B cell (primary cell): ENCODE measurements around the gene YWHAG.

Experiments
- EZH2 ChIP-seq: IDR thresholded peaks from 2 replicates; pipeline ENCODE4 v1.6.1; 2012; ENCODE audit warnings: borderline replicate concordance, low read depth, mild to moderate bottlenecking, moderate library complexity, low read length; ENCODE audit not compliant: insufficient read depth, poor library complexity, severe bottlenecking
- TF ChIP-seq, protein P1 (sequence below): fragments of 200-600 bp; IDR thresholded peaks from one replicate; pipeline ENCODE4 v1.8.0; 2022; ENCODE audit warnings: antibody characterized with exemption, mild to moderate bottlenecking

DNA sequence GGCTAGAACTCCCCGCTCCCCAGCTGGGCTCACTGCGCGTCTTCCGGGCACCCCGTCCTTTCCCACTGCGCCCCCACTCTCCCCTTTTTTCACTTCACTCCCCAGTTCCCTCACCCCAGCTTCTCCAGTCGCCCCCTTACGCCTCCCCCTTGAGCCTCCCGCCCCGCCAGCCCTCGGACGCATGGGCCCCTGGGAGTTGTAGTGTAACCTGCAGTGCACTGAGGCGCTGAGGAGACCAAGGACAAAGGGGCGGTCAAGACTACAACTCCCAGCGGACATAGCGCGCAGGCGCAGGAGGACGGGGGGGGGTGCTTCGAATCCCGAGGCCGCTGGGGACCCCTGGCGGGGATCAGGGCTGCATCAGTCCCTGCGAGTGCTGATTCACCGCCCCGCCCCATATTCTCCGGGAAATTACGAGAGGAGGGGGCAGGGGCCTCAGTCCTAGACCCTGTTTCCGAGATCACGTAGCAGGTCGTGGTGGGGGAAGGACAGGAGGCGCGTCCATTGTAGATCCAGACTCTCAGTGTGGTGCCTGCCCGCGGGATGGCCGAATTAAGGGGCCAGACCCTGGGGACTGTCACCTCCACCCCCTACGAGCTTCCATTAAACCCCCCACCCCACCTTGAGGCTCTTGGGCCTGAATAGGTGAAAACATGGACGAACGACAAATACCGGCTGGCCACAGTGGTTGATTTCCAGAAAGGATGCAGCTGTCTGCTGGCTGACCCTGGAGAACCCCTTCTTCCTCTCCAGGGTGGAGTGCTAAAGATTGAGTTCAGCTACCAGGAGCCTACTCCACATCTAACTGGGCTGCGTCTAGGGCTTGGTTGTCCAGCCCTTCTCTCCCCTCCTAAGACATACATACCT is 553 bp upstream of the YWHAG start:
- TF ChIP-seq, protein P1, sequence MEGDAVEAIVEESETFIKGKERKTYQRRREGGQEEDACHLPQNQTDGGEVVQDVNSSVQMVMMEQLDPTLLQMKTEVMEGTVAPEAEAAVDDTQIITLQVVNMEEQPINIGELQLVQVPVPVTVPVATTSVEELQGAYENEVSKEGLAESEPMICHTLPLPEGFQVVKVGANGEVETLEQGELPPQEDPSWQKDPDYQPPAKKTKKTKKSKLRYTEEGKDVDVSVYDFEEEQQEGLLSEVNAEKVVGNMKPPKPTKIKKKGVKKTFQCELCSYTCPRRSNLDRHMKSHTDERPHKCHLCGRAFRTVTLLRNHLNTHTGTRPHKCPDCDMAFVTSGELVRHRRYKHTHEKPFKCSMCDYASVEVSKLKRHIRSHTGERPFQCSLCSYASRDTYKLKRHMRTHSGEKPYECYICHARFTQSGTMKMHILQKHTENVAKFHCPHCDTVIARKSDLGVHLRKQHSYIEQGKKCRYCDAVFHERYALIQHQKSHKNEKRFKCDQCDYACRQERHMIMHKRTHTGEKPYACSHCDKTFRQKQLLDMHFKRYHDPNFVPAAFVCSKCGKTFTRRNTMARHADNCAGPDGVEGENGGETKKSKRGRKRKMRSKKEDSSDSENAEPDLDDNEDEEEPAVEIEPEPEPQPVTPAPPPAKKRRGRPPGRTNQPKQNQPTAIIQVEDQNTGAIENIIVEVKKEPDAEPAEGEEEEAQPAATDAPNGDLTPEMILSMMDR: peak; percentile 74
- no peak for TF ChIP-seq EZH2
